OCI-LY3 (cell line): ENCODE results near the gene RALGAPB.

ENCODE experiments used
- EZH2phosphoT487 ChIP-seq: fragments of 200-600 bp; shearing (Covaris generic); IDR thresholded peaks from 2 replicates; pipeline ENCODE4 v1.6.1; 2018; ENCODE audit warnings: antibody characterized with exemption, mixed run types, low read depth
- TF ChIP-seq, protein P1 (sequence below): fragments of 200-600, 300-600 bp; sonication (generic); IDR thresholded peaks from 2 replicates; pipeline ENCODE4 v1.5.1; 2014; ENCODE audit warnings: antibody characterized with exemption, low read length, low read depth

DNA sequence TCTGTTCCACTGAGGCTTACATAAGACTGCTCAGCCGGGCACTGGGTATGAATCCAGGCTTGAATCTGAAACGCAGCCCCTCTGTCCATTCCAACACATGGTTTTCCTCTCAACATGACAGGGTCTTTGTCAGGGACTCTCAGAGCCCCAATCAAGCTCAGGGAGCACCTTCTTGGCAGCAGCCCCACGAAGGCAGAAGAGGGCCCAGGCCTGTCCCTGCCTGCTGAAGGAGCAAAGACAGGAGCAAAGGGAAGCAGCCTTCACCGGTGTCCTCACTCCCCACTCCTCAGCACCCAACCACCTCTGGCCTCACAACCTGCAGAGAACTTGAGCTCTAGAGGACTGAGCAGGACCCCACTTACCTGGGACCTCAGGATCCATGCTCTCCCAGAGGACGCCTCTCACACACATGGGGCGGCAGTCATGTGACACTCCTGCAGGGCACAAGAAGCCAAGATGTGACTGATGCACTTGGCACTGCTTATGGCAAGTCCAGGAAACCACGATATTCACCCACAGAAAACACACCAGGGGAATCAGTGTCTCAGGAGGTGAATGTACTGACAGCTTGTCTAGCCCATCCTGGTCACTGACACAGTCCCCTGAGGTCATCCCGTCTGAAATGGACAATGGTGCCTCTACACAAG is 41.8 kb upstream of the RALGAPB start:
- TF ChIP-seq, protein P1, sequence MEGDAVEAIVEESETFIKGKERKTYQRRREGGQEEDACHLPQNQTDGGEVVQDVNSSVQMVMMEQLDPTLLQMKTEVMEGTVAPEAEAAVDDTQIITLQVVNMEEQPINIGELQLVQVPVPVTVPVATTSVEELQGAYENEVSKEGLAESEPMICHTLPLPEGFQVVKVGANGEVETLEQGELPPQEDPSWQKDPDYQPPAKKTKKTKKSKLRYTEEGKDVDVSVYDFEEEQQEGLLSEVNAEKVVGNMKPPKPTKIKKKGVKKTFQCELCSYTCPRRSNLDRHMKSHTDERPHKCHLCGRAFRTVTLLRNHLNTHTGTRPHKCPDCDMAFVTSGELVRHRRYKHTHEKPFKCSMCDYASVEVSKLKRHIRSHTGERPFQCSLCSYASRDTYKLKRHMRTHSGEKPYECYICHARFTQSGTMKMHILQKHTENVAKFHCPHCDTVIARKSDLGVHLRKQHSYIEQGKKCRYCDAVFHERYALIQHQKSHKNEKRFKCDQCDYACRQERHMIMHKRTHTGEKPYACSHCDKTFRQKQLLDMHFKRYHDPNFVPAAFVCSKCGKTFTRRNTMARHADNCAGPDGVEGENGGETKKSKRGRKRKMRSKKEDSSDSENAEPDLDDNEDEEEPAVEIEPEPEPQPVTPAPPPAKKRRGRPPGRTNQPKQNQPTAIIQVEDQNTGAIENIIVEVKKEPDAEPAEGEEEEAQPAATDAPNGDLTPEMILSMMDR, result no peak
- TF ChIP-seq EZH2phosphoT487, result no peak
